M059J (cell line): ENCODE measurements around the gene LRFN4. TPM values are rescaled to one million over a fixed set of nuclear protein-coding genes. Genes with fewer than 3 reads are reported as not detected.
A peak's percentile ranks its signal among the peaks of the same experiment; 100 is the strongest.

Experiments
- DNase-seq: peaks from one replicate; pipeline ENCODE4 v3.0.0-alpha.2; 2012; ENCODE audit warnings: low read depth
- total RNA-seq: library from RNA; depleted of rRNA; stranded (reverse); fragments of >200 nt; shearing (Covaris generic); gene quantifications from 2 replicates; pipeline ENCODE4 v1.2.3, GENCODE V29; 2014

LRFN4 gene
- total RNA-seq, 1 experiment from 2014 or later: 13.2 TPM

DNA sequence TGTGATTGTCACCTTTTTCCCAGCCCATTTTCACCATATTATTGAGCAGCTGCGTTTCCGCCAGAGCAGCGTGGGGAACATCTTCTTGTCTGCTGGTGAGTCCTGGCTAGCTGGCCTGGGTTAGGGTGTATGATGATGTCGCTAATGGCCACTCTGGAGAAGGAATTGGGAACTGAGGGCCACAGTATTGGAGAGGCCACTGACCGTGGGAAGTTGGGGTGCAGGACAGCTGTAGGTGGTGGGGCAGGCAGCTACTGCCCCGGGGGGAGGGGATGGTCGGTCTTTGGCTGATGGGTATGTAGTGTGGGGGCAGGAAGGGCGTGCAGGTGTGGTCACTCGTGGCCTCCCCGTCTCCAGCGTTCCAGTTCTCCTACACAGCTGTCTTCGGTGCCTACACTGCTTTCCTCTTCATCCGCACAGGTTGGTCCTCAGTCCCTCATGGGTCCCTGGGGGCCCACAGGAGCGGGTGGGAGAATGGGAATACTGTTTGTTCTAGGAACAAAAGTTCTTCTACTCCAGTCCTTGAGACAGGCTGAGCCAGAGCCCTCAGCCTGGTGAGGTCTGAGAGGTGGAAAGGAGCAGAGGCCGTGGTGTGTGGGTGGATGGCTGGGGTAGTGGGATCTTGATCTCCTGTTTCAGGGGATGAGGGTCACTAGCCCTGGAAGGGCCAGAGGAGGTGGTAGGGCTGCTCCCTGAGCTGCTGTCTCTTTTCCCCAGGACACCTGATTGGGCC lies 11.6 kb upstream of the LRFN4 start:
- DNase-seq: no peak

DNA sequence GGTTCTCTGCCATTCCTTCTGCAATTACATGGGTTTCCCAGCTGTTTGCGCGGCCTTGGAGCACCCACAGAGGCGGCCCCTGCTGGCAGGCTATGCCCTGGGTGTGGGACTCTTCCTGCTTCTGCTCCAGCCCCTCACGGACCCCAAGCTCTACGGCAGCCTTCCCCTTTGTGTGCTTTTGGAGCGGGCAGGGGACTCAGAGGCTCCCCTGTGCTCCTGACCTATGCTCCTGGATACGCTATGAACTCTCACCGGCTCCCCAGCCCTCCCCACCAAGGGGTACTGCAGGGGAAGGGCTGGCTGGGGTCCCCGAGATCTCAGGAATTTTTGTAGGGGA lies 11.0 kb upstream of the LRFN4 start:
- no peak for DNase-seq

DNA sequence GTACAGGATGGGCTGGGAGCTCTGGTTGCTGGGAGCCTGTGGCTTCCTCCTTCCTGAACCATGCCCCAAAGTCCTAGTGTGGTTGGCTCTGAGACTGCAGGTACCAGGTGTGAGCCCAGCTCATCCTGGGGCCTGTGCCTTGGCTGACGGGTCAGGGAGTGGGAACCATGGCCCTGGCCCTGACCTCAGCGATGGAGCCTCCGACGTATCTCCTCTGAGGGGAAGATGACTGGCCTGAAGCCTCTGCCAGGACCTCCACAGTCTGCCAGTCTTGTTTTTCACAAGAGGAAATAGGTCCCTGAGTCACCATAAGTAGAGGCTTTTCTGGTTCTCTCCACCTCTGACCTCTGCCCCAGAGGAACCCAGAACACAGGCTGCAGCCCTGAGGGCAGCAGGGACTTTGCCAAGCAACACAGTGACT lies 10.2 kb upstream of the LRFN4 start:
- DNase-seq: peak; percentile 62

DNA sequence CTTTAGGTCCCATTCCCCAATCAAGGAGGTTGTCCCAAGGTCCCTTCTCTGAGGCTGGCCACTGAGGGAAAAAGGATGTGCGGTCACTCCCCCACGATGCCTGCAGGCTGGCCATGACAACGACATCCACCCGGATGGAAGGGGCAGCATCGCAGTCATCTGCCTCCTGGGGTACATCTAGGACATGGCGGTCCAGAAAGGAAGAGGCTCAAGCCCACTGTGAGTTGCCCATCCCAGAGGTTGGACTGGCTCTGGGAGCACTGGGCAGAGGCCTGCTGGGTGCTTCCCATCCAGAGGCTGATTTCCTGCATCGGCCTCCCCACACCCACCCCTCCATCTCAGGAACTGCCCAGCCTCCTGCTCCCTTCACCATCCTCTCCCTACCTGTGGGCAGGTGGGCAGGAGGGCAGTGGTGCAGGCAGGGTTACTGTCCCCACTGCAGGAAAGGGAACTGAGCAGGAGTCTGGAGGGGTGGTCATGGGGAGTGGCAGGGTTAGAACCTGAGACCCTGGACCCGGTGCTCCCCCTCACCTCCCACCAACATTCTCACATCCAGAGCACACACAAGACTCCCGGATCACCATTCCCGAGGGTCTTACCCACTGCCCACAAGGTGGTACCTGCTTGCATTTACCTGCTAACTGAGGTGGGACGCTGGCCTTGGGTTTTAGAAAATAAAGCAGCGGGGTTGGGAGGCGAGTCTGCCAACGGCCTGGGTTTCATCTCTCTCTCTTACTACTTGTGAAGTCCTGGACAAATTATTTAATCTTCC lies 9.2 kb upstream of the LRFN4 start:
- DNase-seq: no peak

DNA sequence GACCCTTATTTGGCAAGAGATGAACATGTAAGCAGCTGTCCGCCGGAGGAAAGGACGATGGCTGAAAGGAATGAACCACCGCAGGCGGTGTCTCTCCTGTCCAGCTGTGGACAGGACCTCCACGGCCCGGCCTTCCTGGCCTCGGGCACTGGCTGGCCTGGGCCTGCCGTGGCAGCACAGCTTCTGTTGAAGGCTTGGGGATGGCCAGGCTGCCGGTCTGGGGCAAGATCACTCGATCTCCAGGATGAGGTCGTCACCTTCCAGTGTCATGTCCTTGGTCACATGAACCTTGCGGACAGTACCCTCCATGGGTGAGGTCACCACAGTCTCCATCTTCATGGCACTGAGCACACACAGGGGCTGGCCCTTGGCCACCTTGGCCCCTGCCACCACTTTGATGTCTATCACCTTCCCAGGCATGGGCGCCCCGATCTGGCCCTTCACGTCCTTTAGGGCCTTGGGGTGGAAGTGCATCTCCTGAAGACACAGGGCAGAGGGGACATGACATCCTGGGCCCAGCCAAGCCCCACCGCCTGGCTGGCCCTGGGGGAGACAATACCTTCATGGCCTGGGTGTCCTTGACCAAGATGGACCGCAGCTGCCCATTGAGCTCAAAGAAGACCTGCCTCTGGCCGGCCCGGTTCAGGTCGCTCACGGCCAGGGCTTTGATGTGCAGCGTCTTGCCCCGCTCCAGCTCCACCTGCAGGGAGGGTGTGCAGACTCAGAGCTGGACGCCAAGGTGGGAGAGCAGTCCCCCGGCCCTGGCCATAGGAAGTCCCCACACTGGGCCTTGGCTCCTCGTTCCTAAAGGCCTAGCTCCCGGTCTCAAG lies 8.0 kb upstream of the LRFN4 start:
- no peak for DNase-seq

DNA sequence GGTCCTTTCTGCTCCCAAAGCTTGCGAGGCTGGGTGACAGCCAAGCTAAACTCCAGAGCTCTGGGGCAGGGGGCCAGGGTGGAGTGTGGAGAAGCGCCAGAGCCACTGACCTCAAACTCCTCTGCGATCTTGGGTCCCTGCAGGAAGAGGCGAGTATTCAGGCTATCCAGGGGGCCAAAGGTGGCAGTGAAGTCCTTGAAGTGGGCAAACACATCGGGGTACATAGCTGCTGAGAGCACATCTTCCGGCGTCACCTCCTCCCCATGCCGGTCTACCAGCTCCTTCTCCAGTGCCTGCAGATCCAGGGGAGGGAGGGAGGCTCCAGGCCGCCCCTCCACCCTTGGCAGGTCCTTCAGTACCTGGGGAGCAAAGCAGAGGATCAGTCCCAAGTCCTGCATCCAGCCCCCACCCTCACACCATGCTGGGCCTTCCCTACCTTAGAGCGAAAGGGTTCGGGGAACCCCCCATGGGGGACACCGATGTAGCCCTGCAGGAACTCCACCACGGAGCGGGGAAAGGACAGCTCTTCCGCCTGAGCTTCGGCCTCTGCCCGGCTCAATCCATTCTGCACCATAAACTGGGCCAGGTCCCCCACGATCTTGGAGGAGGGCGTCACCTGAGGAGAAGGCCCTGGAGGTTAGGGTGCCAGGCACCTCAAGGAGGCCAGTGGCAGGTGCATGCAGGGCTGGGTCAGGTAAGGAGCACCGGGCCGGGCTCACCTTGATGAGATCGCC lies 7.2 kb upstream of the LRFN4 start:
- no peak for DNase-seq

DNA sequence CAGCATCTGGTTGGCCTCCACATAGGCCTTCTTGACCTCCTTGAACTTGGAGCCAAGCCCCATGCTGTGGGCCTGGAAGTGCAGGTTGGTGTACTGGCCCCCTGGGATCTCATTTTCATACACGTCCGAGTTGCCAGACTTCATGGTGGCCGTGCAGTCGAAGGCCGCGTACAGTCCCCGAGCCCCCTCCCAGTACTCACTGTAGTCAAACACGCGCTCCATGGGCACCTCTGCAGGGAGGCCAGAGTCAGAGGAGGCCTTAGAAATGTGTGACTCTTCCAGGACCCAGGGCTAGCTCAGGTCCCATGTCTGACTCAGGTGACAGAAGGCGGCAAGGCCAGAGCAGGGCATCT lies 6.7 kb upstream of the LRFN4 start:
- no peak for DNase-seq

DNA sequence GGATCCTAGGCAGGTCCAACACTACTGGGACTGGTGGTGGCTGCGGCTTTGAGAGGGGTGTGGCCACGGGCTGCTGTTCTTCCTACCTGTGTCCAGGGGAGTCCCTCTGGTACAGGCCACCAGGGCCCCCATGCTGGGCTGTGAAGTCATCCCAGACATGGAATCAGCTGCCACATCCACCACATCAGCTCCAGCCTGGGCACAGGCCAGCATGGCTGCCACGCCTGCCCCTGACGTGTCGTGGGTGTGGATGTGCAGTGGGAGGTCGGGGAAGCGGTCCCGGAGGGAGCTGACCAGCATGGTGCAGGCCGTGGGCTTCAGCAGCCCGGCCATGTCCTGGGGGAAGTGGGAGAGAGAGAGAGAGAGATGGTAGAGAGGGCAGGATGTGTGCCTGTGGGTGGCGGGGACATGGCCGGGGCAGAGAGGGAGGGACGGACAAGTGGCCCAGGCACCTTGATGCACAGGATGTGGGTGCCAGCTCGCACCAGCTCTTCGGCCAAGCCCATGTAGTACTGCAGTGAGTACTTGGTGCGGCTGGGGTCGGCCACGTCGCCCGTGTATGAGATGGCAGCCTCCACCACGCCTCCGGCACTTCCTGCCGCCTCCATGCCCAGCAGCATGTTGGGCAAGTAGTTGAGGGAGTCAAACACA lies 6.2 kb upstream of the LRFN4 start:
- no peak for DNase-seq

DNA sequence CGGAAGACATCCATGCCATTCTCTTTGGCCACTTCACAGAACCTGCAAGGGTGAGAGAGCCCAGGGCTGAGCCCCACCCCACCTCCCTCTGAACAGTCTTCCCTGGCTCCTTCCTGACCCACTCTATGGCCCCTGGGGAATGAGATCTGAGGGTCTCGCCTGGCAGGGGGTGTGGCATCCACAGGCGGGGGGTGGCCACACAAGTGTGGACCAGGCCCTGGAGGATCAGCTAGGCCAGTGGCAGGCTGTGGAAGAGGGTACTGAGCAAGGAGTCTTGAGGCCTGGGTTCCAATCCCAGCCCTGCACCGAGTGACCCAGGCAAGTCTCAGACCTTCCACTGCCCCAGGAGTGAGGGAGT lies 5.6 kb upstream of the LRFN4 start:
- DNase-seq: no peak

DNA sequence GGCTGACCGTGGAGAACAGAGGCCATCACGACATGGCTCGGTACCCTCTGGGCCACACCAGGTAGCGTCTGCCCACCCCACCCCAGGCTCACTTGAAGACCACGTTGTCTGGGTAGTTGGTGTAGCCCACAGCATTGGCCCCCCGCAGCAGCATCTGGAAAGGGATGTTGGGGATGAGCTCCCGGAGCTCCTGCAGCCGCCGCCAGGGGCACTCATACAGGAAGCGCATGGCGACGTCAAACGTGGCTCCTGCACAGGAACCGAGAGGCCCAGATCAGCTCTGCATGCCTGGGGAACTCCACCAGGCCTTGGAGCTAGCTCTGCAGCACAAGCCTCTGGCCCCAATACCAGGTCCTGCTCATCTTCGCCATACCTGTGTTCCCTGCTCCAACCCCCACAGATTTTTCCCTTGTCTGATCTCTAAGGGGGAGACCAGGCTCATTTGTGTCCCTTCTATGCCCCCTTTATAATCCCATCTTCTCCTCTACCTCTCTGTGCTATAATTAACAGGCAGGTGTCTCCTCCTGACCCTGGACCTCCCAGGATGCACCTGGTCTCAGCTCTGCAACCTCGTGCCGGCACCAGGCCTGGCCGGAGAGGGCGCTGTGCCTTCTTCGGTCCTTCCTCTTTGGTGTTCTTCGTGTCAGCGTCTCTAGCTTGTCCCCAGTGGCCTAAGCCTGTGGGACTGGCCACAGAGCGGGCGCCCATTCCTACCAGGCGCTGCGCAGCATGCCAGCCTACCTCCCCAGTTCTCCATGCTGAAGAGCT lies 5.0 kb upstream of the LRFN4 start:
- DNase-seq: no peak

DNA sequence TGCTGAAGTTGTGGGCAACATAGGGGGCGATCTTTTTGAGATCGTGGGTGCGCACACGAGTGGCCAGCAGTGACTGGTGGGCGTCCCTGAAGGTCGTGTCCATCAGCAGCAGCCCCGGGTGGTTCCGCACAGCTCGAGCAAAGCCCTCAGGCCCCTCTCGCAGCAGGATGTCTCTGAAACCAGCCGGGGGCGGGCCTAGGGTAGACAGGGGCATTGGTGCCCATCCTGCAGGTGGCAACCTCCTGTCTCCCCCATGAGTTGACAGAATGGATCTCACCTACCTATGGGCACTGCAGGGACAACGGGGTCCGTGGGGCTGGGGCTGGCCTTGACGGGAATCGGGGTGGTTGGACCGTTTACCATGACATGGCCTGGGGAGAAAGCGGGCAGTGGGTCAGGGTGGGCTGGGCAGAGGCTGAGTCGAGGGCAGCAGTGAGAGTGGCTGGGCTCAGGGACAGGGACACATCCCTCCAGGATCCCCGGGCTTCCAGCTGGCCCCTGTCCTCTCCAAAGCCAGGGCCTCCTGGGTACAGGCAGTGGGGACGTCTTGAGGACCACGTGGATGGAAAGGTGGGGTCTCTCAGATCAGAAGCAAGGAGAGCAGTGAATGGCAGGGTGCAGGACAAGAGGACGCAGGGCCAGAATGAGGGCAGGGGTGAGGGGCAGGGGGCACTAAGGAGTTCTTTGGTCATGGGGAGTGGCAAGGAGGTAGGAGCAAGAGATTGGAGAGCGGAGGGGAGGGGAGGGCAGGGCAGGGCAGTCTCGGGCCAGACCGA lies 4.2 kb upstream of the LRFN4 start:
- DNase-seq: no peak

DNA sequence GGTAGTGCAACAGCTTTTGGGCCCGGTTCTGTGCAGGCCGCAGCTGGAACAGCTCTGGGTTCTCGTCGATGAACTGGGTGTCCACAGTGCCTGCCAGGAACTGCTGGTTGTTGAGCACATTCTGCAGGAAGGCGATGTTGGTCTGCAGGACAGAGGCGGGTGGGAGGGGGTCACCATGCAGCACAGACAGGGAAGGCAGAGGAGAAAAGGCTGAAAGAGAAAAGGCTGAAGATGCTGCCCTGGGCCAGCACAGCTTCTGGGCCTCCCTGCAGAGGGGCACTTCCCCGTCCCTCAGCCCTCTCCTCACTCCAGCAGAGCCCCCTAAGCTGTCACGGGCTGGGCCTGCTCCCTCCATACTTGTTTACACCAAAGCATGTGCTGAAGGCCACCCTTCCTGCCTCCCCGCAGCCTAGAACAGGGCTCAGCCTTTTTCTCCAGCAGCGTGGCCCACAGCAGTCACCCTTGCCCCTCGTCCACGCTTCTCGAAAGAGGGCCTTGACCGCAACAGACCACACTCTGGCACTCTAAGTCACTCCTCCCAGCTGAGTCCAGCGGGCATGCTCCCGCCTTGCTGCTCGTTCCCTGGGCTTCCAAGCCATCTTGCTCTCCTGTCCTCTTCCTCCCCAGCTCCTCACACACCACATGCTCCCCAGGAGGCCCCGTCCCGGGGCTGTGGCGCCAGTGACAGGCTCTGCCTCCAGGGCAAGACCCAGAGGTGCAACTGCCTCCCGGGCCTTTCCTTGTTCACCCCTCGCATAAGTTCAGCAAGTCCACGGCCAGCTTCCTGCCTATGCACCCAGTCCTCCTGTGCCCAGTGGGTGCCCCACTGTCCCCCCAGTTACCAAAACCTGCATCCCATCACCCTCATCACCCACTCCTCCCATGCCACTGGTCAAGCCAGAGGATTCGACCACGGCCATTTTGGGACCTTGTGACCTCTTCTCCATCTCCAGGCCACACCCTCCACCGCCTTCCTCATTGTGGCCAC lies 3.3 kb upstream of the LRFN4 start:
- DNase-seq: no peak

DNA sequence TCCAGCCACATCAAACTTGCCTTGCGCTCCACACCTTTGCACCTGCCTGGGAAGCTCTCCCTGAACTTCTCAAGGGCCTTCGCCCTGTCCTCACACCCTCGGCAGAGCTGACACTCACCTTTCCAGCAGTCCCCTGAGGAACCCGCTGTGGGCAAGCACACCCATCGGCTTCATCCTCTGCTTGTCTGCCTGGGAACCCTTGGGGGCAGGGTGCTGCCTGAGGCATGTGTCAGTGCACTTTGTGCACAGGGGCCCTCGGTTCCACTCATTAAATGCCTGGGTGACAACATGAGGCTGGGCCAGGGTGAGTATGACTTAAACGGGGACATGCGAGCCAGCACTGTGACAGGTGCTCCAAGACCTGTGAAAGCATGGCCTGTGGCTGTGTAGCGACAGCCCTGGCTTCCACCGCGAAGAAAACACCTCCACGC lies 2.6 kb upstream of the LRFN4 start:
- no peak for DNase-seq

DNA sequence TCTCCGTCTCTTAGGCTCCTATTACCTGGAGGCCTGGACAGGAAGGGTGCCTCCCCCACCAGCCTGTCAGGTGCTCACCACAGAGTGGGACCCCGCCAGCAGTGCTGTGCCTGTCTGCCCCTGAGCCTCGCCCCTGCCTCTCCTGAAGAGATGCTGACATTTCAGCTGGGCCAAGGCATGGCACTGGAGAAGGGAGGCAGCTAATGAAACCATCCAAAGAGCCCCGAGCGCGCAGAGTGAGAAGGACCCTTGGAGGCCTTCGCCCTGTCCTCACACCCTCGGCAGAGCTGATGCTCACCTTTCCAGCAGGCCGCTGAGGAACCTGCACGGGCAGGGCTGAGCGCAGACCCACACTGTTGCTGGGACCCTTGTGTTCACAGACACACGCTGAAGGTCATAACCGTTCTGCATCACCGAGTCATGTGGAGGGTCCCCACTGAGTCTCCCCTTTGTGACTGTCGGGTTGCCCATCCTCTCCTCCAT lies 2.1 kb upstream of the LRFN4 start:
- DNase-seq: no peak

DNA sequence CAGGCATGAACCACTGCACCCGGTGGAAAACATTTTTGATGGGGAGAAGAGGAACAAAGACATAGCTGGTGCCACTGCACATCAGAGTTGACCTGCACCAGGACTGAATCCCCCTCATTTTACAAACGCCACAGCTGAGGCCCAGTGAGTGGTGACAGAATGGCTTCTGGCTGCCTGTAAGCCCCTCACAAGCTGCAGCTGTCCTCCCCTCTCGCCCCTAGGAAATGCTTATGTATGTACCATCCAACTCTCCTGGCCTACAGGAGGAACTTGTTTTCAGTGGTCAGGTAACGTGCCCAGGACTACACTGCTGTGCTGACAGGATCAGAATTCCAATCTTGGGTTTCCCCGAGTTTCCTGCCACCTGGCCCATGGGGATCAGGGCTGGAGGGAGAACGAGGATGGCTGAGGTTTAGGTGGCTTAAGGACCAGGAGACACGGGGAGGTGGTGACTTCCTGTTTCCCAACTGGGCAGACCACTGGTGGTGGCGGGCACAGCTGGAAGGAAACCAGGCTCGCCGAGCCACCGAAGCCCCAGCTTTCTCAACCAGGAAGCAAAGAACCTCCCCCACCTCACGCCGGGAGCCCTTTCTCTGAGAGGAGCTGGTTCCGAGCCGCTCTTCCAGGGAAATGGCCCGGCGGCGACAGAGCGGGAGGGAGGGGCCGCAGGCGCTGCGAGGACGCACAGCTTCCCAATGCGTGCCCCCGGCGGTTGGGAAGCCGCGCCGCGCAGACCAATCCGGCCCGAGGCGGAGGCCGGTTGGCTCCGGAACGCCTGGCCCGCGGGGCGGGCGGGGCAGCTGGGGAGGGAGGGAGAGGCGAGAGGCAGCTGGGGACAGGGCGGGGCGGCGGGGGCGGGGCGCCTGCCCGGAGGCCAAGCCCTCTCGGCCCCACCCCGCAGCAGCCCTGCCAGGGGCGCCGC lies 1.0 kb upstream of the LRFN4 start:
- DNase-seq: peak; percentile 93

DNA sequence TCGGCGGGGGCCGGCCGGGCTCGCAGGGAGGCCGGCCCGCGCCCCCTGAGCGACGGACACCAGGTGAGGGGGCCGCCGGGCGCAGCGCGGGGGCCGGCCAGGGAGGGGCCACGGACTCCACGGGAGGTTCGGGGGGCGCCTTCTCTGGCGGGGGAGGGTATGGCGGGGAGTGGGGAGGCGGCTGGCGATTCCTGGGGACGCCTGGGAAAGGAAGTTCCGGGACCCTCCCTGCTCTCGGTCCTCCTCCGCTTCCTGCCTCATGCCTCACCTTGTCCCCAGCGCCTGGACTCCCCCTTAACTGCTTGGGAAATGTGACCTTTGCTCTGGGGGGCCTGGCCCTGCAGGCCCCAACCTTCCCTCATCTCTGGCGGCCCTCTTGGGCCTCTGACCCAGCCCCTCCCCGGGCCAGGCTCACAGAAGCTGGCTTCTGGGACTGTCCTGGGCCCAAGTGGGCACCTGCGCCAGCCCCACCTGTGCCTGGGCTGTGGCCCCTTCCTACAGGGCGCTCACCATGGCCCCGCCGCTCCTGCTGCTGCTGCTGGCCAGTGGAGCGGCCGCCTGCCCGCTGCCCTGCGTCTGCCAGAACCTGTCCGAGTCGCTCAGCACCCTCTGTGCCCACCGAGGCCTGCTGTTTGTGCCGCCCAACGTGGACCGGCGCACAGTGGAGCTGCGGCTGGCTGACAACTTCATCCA lies 516 bp downstream of the LRFN4 start:
- no peak for DNase-seq

DNA sequence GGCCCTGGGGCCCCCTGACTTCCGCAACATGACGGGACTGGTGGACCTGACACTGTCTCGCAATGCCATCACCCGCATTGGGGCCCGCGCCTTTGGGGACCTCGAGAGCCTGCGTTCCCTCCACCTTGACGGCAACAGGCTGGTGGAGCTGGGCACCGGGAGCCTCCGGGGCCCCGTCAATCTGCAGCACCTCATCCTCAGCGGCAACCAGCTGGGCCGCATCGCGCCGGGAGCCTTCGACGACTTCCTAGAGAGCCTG lies 992 bp downstream of the LRFN4 start:
- DNase-seq: no peak
